Limb (tissue), 2 donors: ENCODE measurements around the gene DTWD2.
A peak's percentile ranks its signal among the peaks of the same experiment; 100 is the strongest.
"Not testable (repeated sequence)": the region's sequence is repeated elsewhere in the genome, so short reads cannot be mapped to it uniquely, and the experiment has no call there.

Source experiments
- DNase-seq, 2 donors: peaks; one replicate each; pipeline ENCODE4 v3.0.0-alpha.2; 2016; ENCODE audit errors: extremely low spot score in 2 of 2

Gene DTWD2

DNA sequence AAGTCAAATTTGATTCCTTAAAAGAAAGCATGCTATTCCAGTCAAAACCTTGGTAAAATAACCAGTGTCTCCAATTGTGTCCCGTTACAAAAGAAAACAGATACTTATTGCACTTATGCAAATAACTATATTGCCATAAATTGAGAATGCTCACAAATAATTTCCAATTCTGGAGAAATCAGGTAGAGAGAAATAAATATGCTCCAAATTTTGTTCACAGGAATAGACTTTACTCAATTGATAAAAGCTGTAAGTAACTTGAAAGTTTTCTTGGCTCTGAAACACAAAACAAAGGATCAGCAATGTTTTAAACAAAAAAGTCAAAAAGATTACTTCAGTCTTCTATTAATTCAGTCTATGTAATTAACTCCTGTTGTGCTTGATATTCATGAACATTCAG, 7.8 kb upstream of the DTWD2 start:
- no peak for DNase-seq

DNA sequence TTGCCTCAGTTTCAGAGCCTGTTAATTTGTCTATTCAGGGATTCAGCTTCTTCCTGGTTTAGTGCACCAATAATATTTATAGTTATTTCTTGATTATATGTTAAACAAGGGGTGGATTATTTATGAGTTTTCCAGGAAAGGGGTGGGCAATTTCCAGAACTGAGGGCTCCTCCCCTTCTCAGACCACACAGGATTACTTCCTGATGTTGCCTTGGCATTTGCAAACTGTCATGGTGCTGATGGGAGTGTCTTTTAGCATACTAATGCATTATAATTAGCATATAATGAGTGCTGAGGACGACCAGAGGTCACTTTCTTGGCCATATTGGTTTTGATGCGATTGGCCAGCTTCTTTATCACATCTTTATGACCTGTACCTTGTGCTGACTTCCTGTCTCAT, 6.2 kb upstream of the DTWD2 start:
- no peak for DNase-seq

DNA sequence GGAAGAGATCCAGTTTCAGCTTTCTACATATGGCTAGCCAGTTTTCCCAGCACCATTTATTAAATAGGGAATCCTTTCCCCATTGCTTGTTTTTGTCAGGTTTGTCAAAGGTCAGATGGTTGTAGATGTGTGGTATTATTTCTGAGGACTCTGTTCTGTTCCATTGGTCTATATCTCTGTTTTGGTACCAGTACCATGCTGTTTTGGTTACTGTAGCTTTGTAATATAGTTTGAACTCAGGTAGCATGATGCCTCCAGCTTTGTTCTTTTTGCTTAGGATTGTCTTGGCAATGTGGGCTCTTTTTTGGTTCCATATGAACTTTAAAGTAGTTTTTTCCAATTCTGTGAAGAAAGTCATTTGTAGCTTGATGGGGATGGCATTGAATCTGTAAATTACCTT, 4.8 kb upstream of the DTWD2 start:
- DNase-seq: not testable (repeated sequence)

DNA sequence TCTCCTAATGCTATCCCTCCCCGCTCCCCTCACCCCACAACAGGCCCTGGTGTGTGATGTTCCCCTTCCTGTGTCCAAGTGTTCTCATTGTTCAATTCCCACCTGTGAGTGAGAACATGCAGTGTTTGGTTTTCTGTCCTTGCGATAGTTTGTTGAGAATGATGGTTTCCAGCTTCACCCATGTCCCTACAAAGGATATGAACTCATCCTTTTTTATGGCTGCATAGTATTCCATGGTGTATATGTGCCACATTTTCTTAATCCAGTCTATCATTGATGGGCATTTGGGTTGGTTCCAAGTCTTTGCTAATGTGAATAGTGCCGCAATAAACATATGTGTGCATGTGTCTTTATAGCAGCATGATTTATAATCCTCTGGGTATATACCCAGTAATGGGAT, 3.7 kb upstream of the DTWD2 start:
- not testable (repeated sequence) for DNase-seq

DNA sequence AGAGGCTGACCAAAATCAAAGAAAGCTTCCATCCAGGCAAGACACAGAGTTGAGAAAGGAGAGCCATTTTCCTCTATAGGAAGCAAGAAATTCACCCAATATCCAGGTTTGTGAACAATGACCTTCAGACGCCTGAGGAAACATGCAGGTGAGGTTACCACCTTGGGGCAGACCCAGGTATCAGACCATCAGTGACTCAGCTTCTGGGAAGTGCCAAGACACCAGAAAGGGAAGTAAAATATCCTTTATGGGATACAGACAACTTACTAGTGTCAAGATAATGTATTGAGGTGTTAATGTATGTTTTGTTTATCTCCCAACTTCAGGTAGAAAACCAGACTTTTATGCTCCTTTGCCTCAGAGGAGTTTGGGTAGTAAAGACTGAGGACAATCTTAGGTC, 2.2 kb upstream of the DTWD2 start:
- DNase-seq: no peak

DNA sequence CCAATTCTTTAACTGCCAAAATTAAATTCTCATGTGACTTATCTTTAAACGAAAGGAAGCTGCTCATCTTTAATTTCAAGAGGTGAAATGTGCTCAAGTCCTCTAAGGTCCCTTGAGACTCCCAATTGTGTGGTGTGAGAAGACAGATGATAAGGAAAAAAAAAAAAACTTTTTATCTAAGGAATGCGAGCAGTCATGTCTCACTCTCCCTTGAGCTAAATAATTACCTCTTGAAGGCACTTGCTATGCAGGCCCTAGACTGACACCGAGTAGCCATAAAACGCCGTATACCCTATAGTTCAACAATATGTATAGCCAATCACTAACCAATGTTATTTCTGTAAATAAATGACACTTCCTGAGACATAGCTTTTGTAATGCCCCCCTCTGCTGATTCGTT, 1.5 kb upstream of the DTWD2 start:
- DNase-seq: no peak

DNA sequence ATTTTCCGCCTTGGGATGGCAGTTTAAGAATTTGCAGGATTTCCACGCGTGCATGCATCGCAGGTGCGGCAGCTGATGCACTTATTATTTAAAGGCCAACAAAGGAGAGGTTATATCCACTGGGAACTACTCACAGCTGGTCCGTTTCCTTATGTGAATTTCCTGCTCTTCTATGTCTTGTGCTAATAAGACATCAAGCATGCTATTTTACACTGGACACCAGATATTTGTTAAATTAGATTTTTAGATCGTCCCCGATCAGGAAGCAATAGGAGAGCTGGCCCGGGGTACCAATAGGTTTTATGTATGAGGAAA, 476 bp upstream of the DTWD2 start:
- peak in 1 of 2 donors; percentile 15 for DNase-seq

DNA sequence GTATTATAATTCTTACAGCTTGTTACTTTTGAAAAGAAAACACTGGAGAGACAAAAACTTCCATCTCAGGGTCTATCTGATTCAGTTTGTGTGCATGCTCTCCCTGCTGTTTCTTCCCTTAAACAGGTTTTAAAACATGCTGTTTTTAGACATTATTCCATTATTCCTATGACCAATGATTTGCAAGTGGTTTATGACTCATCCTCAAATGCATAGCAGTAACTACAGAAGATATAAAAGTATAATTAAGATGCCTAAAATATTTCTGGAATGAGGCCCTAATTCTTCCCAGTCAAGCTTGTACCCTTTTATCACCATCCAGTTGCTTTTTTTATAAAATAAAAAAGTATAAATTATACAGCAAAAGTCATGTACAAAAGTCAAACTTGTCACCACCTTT, 3.7 kb downstream of the DTWD2 start:
- DNase-seq: no peak

DNA sequence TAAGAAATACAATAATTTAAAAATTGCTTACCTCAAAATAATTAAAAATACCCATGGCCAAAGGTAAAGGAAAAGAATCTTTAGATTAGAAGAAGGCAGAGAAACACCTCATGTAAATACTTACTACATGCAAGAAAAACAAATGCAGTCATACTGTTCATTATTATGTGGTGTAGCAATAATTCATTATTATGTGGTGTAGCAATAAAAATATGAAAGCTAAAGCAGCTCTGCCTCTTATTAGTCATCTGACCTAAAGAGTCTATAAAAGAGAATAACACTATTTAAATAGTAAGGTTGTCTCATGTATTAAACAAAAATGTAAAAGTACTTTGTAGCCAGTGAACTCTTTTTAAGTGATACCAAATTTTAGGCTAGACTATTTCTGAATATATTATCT, 6.6 kb downstream of the DTWD2 start:
- DNase-seq: no peak

DNA sequence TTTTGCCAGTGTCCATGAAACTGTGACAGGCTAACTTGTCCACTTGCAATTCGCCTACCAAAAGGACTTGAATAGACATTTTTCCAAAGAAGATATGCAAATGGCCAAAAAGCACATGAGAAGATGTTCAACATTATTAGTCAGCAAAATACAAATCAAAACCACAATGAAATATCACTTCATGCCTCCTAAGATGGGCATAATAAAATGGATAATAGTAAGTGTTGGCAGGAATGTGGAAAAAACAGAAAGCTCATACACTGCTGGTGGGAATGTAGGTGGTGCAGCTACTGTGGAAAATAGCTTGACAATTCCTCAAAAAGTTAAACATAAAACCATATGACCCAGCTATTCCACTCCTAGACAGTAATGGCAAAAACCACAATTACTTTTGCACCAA, 7.9 kb downstream of the DTWD2 start:
- no peak for DNase-seq

DNA sequence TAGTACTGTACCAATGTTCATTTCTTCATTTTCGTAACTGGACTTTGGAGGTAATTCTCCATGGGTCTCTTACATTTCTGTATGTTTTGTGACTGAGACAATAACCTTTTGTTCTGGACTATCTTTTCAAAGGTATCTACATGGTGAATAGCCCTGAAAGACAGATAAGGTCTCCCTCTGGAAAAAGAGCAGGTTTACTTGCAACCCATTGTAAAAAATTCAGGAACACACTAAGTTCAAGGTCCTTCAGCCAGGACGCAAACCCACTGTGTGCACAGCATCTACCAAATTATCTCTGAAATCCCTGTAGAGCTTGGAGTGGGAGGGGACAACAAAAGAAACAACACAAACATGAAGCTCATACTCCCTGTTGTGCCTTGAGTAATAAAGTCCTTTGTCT, 8.3 kb downstream of the DTWD2 start:
- no peak for DNase-seq

DNA sequence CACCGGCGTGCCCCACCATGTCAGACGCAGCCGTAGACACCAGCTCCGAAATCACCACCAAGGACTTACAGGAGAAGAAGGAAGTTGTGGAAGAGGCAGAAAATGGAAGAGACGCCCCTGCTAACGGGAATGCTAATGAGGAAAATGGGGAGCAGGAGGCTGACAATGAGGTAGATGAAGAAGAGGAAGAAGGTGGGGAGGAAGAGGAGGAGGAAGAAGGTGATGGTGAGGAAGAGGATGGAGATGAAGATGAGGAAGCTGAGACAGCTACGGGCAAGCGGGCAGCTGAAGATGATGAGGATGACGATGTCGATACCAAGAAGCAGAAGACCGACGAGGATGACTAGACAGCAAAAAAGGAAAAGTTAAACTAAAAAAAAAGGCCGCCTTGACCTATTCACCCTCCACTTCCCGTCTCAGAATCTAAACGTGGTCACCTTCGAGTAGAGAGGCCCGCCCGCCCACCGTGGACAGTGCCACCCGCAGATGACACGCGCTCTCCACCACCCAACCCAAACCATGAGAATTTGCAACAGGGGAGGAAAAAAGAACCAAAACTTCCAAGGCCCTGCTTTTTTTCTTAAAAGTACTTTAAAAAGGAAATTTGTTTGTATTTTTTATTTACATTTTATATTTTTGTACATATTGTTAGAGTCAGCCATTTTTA, 14.4 kb downstream of the DTWD2 start:
- DNase-seq: not testable (repeated sequence)

DNA sequence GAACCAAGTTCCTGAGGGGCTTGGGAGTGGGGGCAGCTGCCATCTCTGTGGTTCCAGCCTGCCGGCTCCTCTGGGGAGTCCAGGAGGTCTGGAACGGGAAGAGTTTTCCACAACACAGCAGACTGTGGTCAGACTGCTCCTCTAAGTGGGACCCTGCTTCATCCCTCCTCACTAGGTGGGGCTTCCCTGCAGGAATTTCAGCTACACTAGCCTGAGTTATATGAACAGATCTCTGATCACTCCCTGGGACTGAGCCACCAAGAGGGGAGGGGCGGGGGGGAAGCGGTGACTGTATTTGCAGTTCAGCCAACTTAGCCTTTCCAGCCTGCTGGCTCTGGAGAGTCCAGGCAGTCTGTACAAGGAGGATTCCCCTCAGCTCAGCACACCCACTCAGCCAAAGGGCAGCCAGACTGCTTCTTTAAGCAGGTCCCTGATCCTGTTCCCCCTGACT, 19.4 kb downstream of the DTWD2 start:
- no peak for DNase-seq

DNA sequence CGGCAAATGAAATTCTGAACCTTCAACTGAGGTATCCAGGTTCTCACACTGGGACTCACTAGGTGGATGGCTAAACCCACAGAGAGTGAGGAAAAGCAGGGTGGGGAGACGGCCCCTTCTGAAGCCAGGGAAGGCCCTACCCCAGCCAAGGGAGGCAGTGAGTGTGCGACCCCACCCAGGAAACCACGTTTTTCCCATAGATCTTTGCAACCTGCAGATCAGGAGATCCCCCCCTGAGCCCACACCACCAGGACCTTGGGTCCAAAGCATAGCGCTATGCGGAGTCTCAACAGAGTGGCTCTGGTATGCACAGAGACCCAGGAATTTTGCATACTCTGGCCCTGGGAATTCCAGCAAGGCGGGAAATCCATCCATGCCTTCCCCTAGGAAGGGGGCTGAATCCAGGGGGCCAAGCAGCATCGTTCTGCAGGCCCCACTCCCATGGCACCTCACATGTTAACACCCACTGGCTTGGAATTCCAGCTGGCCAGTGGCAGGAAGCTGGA, 19.9 kb downstream of the DTWD2 start:
- no peak for DNase-seq

DNA sequence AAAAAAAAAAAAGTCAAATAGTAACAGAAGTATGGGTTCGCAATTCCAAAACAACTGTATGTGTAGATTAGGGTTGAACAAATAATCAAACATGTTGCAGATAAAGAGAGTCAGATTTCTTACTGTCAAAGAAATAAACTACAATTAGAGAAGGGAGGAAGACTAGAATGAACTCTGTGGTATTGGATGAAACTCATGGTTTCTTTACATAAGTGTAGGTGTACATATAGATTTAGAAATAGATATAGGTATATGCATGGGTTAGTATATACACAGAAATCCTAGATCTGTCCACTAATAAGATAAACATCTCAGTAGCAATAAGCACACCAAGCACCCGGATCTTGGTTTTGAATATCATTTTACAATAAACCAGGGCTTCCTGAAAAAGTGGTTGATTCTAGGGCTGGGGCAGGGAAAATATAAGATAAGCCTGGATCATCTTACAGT, 21.3 kb downstream of the DTWD2 start:
- DNase-seq: no peak

DNA sequence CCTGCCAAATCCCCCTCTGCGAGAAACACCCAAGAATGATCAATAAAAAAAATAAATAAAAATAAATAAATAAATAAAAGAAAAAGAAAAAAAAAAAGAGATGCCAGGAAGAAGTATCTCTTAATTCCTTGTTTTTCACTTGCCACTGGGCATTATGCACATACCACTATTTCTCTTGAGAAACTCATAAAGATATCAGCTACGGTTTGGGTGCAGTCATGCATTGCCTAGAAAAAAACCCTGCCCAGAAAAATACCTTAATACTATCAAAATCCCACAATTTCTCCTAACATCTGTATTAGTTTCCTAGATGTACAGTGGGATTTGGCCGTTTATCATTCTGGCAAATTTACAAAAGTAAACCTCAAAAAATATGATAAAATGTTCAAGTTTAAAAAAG, 22.5 kb downstream of the DTWD2 start:
- no peak for DNase-seq

DNA sequence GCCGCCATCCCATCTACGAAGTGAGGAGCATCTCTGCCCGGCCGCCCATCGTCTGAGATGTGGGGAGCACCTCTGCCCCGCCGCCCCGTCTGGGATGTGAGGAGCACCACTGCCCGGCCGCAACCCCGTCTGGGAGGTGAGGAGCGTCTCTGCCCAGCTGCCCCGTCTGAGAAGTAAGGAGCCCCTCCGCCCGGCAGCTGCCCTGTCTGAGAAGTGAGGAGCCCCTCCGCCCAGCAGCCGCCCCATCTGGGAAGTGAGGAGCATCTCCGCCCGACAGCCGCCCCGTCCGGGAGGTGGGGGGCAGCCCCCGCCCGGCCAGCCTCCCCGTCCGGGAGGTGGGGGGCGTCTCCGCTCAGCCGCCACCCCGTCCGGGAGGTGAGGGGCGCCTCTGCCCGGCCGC, 23.4 kb downstream of the DTWD2 start:
- DNase-seq: not testable (repeated sequence)

DNA sequence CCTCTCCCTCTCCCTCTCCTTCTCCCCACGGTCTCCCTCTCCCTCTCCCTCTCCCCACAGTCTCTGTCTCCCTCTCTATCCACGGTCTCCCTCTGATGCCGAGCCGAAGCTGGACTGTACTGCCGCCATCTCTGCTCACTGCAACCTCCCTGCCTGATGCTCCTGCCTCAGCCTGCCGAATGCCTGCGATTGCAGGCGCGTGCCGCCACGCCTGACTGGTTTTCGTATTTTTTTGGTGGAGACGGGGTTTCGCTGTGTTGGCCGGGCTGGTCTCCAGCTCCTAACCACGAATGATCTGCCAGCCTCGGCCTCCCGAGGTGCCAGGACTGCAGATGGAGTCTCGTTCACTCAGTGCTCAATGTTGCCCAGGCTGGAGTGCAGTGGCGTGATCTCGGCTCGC, 24.0 kb downstream of the DTWD2 start:
- not testable (repeated sequence) for DNase-seq

DNA sequence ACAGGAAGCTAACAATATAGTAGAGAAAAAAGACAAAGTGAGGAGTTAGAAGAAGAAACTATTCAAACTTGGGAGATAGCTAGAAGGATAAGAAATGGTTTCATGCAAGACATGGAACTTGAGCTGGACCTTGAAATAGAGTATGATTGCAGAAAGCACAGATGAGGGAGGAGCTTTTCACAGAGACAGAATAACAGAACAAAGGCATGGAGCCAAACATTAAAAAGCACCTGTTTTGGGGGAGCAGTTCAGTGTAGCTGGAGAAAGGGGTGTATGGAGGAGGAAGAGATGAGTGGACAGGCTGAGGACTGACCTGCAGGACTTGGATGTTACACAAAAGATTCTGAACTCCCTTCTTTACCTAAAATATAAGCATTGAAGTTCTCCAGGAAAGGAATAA, 25.2 kb downstream of the DTWD2 start:
- no peak for DNase-seq

DNA sequence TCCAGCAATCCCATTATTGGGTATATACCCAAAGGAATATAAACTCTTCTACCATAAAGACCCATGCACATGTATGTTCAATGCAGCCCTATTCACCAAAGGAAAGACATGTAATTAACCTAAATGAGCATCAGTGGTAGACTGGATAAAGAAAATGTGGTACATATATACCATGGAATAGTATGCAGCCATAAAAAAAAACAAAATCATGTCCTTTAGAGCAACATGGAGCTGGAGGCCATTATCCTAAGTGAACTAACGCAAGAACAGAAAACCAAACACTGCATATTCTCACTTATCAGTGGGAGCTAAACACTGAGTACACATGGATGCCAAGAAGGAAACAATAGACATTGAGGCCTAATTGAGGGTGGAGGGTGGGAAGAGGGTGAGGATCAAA, 27.8 kb downstream of the DTWD2 start:
- no peak for DNase-seq

DNA sequence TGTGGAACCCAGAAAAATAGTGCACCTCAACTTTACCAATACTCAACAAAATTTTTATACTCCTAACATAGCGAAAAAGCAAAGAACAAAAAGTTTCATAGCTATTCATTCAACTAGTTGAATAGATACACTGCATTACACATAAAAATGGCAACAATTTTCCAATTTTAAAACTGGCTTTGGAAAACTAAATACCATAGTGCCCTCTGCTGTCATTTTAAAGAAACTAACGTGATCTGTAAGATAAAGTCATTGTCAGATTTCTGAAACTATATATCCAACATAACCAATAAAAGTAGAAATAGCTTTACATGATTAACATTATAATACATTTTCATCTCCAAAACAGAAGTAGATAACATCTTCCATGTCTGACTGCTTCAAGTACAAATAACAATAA, 31.6 kb downstream of the DTWD2 start:
- peak in 1 of 2 donors; percentile 81 for DNase-seq

DNA sequence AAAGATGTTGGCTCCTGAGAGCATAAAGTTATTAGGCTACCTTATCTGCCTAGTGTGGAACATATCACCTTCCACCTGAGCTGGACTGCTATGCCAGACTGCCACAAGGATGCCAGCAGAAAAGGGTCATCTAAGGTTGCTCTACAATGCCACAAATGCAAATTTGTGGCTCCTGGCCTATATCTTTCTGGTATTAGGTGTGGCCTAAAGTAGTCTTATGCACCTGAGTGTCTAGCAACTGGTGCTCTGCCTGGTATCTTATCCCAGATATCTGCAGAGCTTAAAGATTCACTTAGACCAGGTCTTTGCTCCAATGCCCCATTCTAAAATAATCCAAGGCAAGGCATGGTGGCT, 34.7 kb downstream of the DTWD2 start:
- DNase-seq: no peak

DNA sequence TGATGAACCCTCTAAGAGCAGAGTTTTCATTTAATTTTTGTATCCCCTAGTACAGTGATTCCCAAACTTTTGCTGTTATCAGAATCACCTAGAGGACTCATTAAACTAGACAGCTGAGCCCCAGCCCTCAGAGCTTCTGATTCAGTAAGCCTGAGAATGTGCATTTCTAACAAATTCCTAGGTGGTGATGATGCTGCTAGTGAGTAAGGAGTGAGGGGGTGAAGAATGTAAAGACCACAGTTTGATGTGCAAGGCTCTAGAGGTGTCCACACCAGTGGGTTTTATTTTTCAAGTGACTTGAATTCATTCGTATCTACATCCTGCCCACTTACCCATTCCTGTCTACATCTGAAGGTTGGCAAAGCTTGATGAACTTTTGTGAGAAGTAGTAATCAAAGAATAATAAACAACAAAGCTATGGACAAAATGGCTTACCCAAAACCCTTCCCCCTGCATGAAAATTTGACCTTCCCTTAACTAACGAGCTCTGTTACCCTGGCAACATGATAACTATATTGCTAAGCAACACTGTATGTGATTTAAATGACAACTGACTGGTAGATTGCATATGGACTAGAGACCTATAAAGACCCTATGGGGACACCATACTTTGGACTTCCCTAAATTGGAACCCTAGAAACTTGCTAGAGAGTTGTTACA, 35.2 kb downstream of the DTWD2 start:
- no peak for DNase-seq
